GF-D8 (cell line): ENCODE results near the gene ELF1.
A peak's percentile ranks its signal among the peaks of the same experiment; 100 is the strongest.
"Not testable (repeated sequence)": the region's sequence is repeated elsewhere in the genome, so short reads cannot be mapped to it uniquely, and the experiment has no call there.

Experiments
- DNase-seq: peaks from one replicate; lab custom pipeline; 2025; lab: John Stamatoyannopoulos, UW

The ELF1 gene

DNA sequence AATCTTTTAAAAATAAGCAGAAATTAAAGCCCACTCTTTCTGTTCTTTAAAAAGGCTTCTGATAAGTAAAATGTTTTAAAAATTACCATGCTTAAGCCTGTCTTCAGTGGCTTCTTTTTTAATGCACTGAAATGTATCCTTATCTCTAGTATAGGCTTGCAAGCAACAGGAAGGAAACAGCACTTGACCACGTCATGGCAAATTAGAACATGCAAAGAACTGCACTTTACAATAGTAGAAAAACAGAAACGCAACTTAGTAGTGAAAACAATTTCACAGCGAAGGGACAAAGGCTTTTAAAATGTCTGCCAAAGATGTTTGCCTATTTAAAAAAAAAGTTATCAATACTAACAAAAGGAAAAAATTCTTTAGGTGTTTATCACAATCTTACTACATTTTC, 36.3 kb downstream of the ELF1 start:
- peak; percentile 96 for DNase-seq

- no peak for DNase-seq
Measured at GRCh38 chr13:40981949-40982348, 37.2 kb downstream of the ELF1 start.

DNA sequence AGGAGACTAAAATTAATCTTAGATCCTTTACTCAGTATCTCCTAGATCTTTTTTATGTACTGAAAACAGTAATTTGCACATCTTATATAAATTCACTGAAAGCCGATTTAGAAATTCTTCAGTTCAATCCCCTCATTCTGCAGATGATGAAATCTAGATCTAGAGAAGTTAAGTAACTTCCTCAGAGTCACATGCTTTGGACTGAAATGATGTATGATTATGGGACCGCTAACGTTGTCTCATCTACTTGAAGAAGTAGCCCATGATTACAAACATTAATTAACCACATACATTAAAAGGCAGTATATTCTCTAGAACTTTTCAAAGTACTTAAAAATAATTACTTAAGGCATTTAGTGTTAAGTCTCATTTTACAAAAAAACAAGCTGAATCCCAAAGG, 37.8 kb downstream of the ELF1 start:
- DNase-seq = peak; percentile 95

DNA sequence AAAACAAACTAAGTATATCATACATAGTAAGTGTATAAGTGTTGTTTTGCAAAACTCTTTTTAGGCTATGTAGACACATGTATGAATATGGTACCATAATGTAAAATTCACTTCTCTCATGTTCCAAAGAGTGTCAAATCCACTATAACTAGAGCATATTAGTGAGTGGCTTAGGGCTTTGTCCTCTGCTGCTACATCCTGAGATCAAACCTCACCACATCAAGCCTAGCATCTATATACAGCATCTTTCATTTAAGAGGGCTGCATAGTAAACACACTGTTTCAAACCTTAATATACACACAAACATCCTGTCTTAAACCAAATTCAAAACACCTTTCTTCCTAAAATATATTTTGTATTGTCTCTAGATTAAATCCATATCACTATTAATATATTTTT, 38.7 kb downstream of the ELF1 start:
- DNase-seq = no peak

GRCh38 chr13:40979232-40979631, 39.9 kb downstream of the ELF1 start:
- DNase-seq = no peak

DNA sequence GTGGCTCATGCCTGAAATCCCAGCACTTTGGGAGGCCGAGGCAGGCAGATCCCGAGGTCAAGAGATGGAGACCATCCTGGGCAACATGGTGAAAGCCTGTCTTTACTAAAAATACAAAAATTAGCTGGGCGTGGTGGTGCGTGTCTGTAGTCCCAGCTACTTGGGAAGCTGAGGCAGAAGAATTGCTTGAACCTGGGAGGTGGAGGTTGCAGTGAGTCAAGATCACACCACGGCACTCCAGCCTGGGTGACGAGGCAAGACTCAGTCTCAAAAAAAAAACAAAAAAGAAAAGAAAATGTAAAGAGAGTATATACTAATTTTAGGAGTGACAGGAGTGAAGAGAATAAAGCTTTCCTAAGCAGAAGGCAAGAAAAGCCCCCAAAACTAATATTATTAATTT, 41.0 kb downstream of the ELF1 start:
- DNase-seq = not testable (repeated sequence)

DNA sequence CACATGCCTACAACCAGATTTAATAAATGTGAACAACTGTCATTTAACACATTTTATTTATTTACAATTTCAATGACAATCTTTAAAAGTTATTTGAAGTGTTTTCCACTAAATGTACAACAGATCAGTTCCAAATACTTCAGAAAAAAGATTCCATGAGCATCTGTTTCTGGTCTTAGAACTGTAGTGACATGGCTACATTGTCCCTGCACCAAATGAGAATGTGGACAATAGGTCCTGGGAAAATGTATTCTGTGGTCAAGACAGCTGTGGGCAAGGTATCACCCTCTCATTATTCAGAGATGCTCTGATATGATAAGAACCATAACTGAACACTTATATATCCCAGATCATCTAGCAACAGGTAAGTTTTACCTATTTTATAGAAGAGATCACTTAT, 43.7 kb downstream of the ELF1 start:
- DNase-seq = no peak

DNA sequence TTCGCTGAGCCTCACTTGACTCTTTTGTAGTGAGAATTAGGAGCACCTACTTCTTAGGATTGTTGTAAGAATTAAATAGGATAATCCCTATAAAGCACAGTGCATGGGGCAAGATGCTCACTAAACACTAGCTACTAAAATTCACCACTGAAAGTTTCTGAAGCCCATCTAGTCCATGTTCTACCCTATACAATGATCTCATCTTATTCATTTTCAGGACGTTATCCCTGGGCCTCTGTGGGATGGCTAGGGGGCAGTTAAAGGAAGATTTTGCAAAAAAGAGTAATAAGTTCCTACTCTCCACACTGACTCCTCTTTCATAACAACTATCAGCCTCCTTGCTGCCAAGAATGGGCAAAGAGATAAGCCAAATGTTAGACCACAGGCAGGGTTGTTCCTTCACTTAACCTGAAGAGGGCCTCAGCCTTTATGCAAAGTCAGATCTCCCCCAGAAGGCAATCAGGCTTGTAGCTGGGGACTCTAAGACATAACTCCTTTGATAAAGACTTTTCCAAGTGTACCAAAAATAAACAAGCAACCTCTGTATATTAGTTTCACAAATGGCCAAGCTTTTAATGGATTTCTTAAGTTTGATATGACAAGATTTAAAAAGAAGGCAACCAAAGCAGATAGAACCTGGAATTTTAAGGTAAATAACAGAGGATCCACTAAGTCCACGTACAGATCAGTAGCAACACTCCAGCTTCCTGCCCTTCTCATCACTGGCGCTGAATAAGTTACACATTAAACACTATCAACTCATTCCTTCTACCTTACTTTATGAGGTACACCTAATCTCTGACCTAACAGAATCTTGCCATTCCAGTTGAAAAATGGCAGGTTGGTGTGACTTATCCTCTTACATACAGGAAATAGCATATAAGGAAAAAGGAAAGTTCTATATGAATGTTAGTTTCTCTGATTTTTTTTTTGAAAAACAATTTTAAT, 44.4 kb downstream of the ELF1 start:
- peak; percentile 94 for DNase-seq

GRCh38 chr13:40973409-40973808, 45.7 kb downstream of the ELF1 start:
- no peak for DNase-seq

GRCh38 chr13:40971321-40971720, 47.8 kb downstream of the ELF1 start:
- DNase-seq = no peak

DNA sequence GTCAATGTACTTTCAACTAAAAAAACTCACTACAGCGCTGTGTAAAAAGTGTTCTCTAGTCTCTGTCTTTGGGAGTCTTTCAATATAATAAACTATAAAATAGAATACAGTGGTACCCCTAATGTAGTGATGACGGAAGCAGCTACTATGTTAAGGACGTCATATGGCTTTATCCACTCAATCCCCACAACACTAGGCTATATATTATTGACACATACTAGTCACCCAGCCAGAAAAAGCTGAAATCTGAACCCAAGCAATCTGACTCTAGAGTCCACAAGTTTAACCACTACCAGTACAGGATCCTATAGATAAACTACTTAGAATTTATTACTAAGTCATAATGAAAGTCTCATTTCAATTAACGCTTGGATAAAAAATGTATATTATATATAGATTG, 48.3 kb downstream of the ELF1 start:
- no peak for DNase-seq

- no peak for DNase-seq
Measured at GRCh38 chr13:40969169-40969901, 49.8 kb downstream of the ELF1 start.

GRCh38 chr13:40968416-40969000, 50.6 kb downstream of the ELF1 start:
- DNase-seq = no peak

DNA sequence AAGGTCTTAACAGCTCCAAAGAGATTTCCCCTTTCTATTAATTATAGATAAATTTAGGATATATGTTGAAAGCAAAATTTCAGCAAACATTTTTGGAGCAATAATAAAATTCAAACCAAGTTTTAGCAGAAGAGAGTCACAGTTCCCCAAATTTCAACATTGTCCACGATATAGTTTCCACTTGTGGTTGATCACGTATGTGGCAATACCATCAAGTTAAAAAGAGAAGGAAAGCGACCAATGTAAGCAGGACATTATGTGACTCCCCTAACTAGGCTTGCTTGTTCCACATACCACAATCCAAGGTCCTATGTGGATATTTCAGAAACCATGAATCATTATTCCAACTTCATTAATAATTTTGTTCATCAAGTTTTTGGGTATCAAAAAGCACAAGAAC, 52.8 kb downstream of the ELF1 start:
- DNase-seq = peak; percentile 92

DNA sequence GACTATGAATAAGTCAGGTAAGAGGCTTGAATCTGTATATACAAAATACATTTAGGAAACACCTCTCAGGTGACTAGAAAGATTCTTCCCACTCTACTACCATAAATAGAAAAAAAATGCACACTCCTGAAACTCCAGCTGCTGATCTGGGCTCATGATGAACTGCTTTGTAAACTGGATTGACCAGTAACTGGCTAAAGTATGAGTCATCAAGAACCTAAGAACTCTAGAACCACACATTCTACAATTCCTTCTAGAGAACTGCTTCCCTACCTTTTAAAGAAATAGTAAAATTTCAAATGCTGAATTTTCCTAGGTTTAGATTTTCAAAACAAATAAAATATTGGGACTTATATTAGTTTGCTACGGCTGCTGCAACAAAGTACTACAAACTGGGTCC, 55.2 kb downstream of the ELF1 start:
- no peak for DNase-seq

GRCh38 chr13:40961826-40962225, 57.3 kb downstream of the ELF1 start:
- no peak for DNase-seq

GRCh38 chr13:40961214-40961613, 57.9 kb downstream of the ELF1 start:
- peak; percentile 84 for DNase-seq

DNA sequence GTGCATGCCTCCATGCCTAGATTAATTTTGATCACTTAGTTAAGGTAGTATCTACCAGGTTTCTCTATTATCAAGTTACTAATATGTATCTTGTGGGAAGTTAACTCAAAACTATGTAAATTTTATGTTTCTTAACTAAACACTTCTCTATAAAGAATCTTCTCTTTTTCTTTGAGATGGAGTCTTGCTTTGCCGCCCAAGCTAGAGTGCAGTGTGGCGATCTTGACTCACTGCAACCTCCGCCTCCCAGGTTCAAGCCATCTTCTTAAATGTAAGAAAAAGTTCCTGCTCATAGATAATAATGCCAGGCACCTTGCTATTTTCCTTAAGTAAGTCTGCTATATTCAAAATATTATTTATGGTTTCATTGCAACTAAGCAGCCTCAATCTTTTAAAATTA, 58.4 kb downstream of the ELF1 start:
- no peak for DNase-seq

GRCh38 chr13:40958655-40959054, 60.5 kb downstream of the ELF1 start:
- DNase-seq = no peak

GRCh38 chr13:40946485-40946884, 72.6 kb downstream of the ELF1 start:
- DNase-seq = no peak

GRCh38 chr13:40943073-40943472, 76.0 kb downstream of the ELF1 start:
- no peak for DNase-seq

DNA sequence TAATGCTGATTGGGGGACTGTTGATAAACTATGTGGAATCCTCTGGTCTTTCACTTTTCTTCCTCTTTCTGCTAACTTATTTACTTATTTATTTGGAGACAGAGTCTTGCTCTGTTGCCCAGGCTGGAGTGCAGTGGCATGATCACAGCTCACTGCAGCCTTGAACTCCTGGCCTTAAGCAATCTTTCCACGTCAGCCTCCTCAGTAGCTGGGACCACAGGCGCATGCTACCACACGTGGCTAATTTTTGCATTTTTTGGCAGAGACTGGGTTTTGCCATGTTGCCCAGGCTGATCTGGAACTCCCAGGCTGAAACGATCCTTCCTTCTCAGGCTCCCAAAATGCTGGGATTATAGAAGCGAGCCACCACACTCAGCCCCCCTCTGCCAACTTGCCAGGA, 77.5 kb downstream of the ELF1 start:
- no peak for DNase-seq

- no peak for DNase-seq
Measured at GRCh38 chr13:40940841-40941240, 78.3 kb downstream of the ELF1 start.
